SK-N-MC (cell line): Measurements from ENCODE around the gene CD48.

ENCODE experiments used
- EZH2 ChIP-seq: fragments of 200-600 bp; sonication (generic); IDR thresholded peaks from one replicate; pipeline ENCODE4 v1.6.1; 2017; ENCODE audit warnings: antibody characterized with exemption
- FOXP2 ChIP-seq: optimal IDR thresholded peaks from 2 replicates; pipeline ENCODE3; 2011; ENCODE audit warnings: mild to moderate bottlenecking, moderate library complexity; ENCODE audit not compliant: insufficient read depth; ENCODE audit errors: extremely low read length, control extremely low read depth
- POLR2AphosphoS5 ChIP-seq: IDR thresholded peaks from 2 replicates; pipeline ENCODE4 v1.6.1; 2012; ENCODE audit warnings: mild to moderate bottlenecking, low read depth, low read length, borderline replicate concordance

DNA sequence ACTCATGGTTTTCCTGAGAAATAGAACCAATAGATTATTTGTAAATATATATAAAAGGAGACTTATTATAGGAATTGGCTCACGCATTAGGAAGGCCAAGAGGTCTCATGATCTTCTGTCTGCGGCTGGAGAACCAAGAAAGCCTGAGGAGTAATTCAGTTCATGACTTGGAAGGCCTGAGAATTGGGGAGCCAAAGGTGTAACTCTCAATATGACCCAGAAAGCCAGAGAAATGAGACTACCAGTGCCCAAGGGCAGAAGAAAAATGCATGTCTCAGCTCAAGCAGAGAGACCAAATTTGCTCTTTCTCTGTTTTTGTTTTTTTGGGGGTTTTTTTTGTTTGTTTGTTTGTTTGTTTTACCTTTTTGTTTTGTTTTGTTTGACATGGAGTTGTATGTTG is 46.9 kb upstream of the CD48 start:
- TF ChIP-seq EZH2 = no peak
- no peak for TF ChIP-seq POLR2AphosphoS5
- TF ChIP-seq FOXP2 = no peak
